Measurements from ENCODE around the gene KCNN3. TPM values are rescaled to one million over a fixed set of nuclear protein-coding genes. Genes with fewer than 3 reads are reported as not detected.

Gene KCNN3
- total and polyA plus RNA-seq, 2 donors (not counting 1 experiment from before 2014, with no cell fraction given), result 0.17 to 0.82 TPM

- H3K27ac Mint-ChIP-seq, result no peak overlapping the region
- Histone ChIP-seq H3K9ac (ENCODE audit: low read length) (no peak overlapping the region), H3K9me3 (ENCODE audit: control extremely low read depth in 1 of 3, control insufficient read depth in 2 of 3, insufficient read depth in 1 of 3, low read length in 2 of 3) (no peaks in the 10 kb centered on the region), H3K4me2 (replicated peaks; ENCODE audit: low read depth, low read length, poor library complexity, severe bottlenecking) (no peak overlapping the region), H3K79me2 (ENCODE audit: control insufficient read depth, insufficient read depth, low read length) (no peaks in the 10 kb centered on the region), H3K36me3 (replicated peaks in 1 of 2; ENCODE audit: control extremely low read depth in 1 of 2, control insufficient read depth in 1 of 2, extremely low read depth in 1 of 2, insufficient read depth in 2 of 2, low read length in 1 of 2) (no peaks in the 10 kb centered on the region), H3K27me3 (replicated peaks in 1 of 4; ENCODE audit: control extremely low read depth in 1 of 4, control insufficient read depth in 3 of 4, insufficient read depth in 4 of 4, low read length in 3 of 4) (peaks cover 0 to 37% (median 5%) of the 10 kb centered on the region in 4 experiments), H3K4me1 (ENCODE audit: control insufficient read depth in 2 of 2, insufficient read depth in 2 of 2, low read length in 2 of 2) (peaks cover 14 to 18% of the 10 kb centered on the region in 2 donors), H3K4me3 (ENCODE audit: control extremely low read depth in 1 of 5, extremely low read depth in 1 of 5, insufficient read depth in 1 of 5, low read depth in 2 of 5, low read length in 4 of 5) (no peak overlapping the region), H2AFZ (ENCODE audit: insufficient read depth, low read depth, low read length, poor library complexity, severe bottlenecking) (no peak overlapping the region), H4K20me1 (ENCODE audit: control insufficient read depth, insufficient read depth, low read length, poor library complexity, severe bottlenecking) (no peaks in the 10 kb centered on the region), H3K27ac (ENCODE audit: low read length in 2 of 2) (no peak overlapping the region)
- ChIA-PET POLR2A (no interaction called here), CTCF (interaction anchor here (2.8 kb wide), 1 partner anchor 12 kb away, joined by 8 read pairs; no protein-coding TSS in a partner anchor)
- WGBS (ENCODE audit: insufficient coverage), result 84% methylated on average over 8 of the region's 8 CpGs
- TF ChIP-seq EZH2 (IDR thresholded peaks at IDR 0.05; ENCODE audit: borderline replicate concordance, insufficient read depth, low read depth, low read length, poor library complexity, severe bottlenecking), result no peak
- TF ChIP-seq, protein P1, sequence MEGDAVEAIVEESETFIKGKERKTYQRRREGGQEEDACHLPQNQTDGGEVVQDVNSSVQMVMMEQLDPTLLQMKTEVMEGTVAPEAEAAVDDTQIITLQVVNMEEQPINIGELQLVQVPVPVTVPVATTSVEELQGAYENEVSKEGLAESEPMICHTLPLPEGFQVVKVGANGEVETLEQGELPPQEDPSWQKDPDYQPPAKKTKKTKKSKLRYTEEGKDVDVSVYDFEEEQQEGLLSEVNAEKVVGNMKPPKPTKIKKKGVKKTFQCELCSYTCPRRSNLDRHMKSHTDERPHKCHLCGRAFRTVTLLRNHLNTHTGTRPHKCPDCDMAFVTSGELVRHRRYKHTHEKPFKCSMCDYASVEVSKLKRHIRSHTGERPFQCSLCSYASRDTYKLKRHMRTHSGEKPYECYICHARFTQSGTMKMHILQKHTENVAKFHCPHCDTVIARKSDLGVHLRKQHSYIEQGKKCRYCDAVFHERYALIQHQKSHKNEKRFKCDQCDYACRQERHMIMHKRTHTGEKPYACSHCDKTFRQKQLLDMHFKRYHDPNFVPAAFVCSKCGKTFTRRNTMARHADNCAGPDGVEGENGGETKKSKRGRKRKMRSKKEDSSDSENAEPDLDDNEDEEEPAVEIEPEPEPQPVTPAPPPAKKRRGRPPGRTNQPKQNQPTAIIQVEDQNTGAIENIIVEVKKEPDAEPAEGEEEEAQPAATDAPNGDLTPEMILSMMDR (IDR thresholded peaks at IDR 0.05), result no peak
- no peaks in the 10 kb centered on the region for H3K9me3 Mint-ChIP-seq (ENCODE audit: insufficient read depth)
- DNase-seq, result no peak
- no peak for ATAC-seq (ENCODE audit: low read depth)
- H3K27me3 Mint-ChIP-seq, result peaks cover 64% of the 10 kb centered on the region
- peaks cover 13% of the 10 kb centered on the region for H3K4me1 Mint-ChIP-seq
- intact Hi-C loops (cut with micrococcal nuclease), result no loop called here
- H3K4me3 Mint-ChIP-seq, result no peak overlapping the region
These were observed 120.9 kb downstream of the KCNN3 start for GRCh38 chr1:154749078-154749760.

GRCh38 chr1:154748405-154748775 lies 121.7 kb downstream of the KCNN3 start:
- no peak for TF ChIP-seq EZH2 (IDR thresholded peaks at IDR 0.05; ENCODE audit: borderline replicate concordance, insufficient read depth, low read depth, low read length, poor library complexity, severe bottlenecking)
- TF ChIP-seq, protein P1 (IDR thresholded peaks at IDR 0.05), result no peak
- H3K27me3 ChIP-seq (replicated peaks in 1 of 4; ENCODE audit: control extremely low read depth in 1 of 4, control insufficient read depth in 3 of 4, insufficient read depth in 4 of 4, low read length in 3 of 4), result peaks cover 0 to 34% (median 6%) of the 10 kb centered on the region in 4 experiments
- no peak overlapping the region for H3K4me3 ChIP-seq (ENCODE audit: control extremely low read depth in 1 of 5, extremely low read depth in 1 of 5, insufficient read depth in 1 of 5, low read depth in 2 of 5, low read length in 4 of 5)
- H3K9ac ChIP-seq (ENCODE audit: low read length), result no peak overlapping the region
- intact Hi-C loops (cut with micrococcal nuclease), result no loop called here
- H3K9me3 ChIP-seq (ENCODE audit: control extremely low read depth in 1 of 3, control insufficient read depth in 2 of 3, insufficient read depth in 1 of 3, low read length in 2 of 3), result no peaks in the 10 kb centered on the region
- peaks cover 13% of the 10 kb centered on the region for H3K4me1 Mint-ChIP-seq
- ChIA-PET CTCF (interaction anchor here (1.1 to 2.8 kb wide), 2 partner anchors 12 to 251 kb away, joined by 3 to 8 read pairs; no protein-coding TSS in a partner anchor), POLR2A (no interaction called here)
- H3K36me3 ChIP-seq (replicated peaks in 1 of 2; ENCODE audit: control extremely low read depth in 1 of 2, control insufficient read depth in 1 of 2, extremely low read depth in 1 of 2, insufficient read depth in 2 of 2, low read length in 1 of 2), result no peaks in the 10 kb centered on the region
- DNase-seq (no peak), ATAC-seq (ENCODE audit: low read depth) (no peak)
- peak overlapping the region; percentile 57 for H3K4me2 ChIP-seq (replicated peaks; ENCODE audit: low read depth, low read length, poor library complexity, severe bottlenecking)
- peak overlapping the region; percentile 32 for H3K4me3 Mint-ChIP-seq
- peak overlapping the region; percentile 63 for H2AFZ ChIP-seq (ENCODE audit: insufficient read depth, low read depth, low read length, poor library complexity, severe bottlenecking)
- no peaks in the 10 kb centered on the region for H3K79me2 ChIP-seq (ENCODE audit: control insufficient read depth, insufficient read depth, low read length)
- no peak overlapping the region for H3K27ac Mint-ChIP-seq
- H3K27ac ChIP-seq (ENCODE audit: low read length in 2 of 2), result no peak overlapping the region
- 100% methylated on average over 1 of the region's 2 CpGs for WGBS (ENCODE audit: insufficient coverage)
- H4K20me1 ChIP-seq (ENCODE audit: control insufficient read depth, insufficient read depth, low read length, poor library complexity, severe bottlenecking), result no peaks in the 10 kb centered on the region
- H3K27me3 Mint-ChIP-seq, result peaks cover 66% of the 10 kb centered on the region
- peaks cover 14 to 18% of the 10 kb centered on the region in 2 donors for H3K4me1 ChIP-seq (ENCODE audit: control insufficient read depth in 2 of 2, insufficient read depth in 2 of 2, low read length in 2 of 2)
- no peaks in the 10 kb centered on the region for H3K9me3 Mint-ChIP-seq (ENCODE audit: insufficient read depth)

Data from B cell (primary cell).